ENCODE results near the gene NOS3.
A peak's percentile ranks its signal among the peaks of the same experiment; 100 is the strongest.
"Not testable (repeated sequence)": the region's sequence is repeated elsewhere in the genome, so short reads cannot be mapped to it uniquely, and the experiment has no call there.

The NOS3 gene

DNA sequence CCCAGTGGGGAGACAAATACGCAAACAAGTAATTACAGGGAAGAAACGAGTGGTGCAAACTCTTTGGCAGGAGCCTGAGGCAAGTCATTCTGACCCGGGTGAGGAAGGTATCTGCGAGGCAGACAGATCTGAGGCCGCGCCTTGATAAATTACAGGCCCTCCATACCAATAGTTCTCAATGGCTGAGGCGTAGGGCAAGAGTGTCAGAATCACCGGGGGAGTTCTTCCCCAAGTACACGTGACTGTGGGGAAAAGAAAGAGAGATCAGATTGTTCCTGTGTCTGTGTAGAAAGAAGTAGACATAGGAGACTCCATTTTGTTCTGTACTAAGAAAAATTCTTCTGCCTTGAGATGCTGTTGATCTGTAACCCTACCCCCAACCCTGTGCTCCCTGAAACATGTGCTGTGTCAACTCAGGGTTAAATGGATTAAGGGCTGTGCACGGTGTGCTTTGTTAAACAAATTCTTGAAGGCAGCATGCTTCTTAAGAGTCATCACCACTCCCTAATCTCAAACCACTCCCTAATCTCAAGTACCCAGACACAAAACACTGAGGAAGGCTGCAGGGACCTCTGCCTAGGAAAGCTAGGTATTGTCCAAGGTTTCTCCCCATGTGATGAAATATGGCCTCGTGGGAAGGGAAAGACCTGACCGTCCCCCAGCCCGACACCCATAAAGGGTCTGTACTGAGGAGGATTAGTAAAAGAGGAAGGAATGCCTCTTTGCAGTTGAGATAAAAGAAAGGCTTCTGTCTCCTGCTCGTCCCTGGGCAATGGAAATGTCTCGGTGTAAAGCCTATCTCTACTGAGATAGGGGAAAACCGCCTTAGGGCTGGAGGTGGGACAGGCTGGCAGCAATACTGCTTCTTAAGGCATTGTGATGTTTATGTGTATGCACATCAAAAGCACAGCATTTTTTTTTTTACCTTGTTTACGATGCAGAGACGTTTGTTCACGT lies 36.2 kb downstream of the NOS3 start:
- Histone ChIP-seq H3K9ac (ENCODE audit: low read depth in 1 of 2, low read length in 2 of 2) (peak overlapping the region in 1 of 2 donors; percentile 57), H3K4me3 (ENCODE audit: low read depth in 1 of 2, low read length in 2 of 2) (peak overlapping the region in 1 of 2 donors; percentile 75)
- H3K27ac ChIP-seq (ENCODE audit: low read depth, low read length), result not testable (repeated sequence)

GRCh38 chr7:151027728-151028130 lies 36.9 kb downstream of the NOS3 start:
- H3K9me3 ChIP-seq (ENCODE audit: control insufficient read depth in 1 of 2, low read length in 2 of 2); H3K36me3 ChIP-seq (ENCODE audit: control insufficient read depth in 1 of 2, insufficient read depth in 2 of 2, low read length in 2 of 2); H3K27me3 ChIP-seq (ENCODE audit: control insufficient read depth in 1 of 2, insufficient read depth in 2 of 2, low read length in 2 of 2): not testable (repeated sequence)
- Histone ChIP-seq H3K4me3 (ENCODE audit: low read depth in 1 of 2, low read length in 2 of 2) (peak overlapping the region; percentile 75 to 82), H3K27ac (ENCODE audit: low read depth, low read length) (peak overlapping the region; percentile 36), H3K9ac (ENCODE audit: low read depth in 1 of 2, low read length in 2 of 2) (peak overlapping the region; percentile 57 to 61), H3K4me1 (ENCODE audit: control insufficient read depth in 1 of 2, insufficient read depth in 2 of 2, low read length in 2 of 2) (peaks cover 6 to 22% of the 10 kb centered on the region in 2 donors)

More for the DNA sequence above, 36.2 kb downstream of the NOS3 start:
- not testable (repeated sequence) for H3K9me3 ChIP-seq (ENCODE audit: control insufficient read depth in 1 of 2, low read length in 2 of 2); H3K27me3 ChIP-seq (ENCODE audit: control insufficient read depth in 1 of 2, insufficient read depth in 2 of 2, low read length in 2 of 2); H3K36me3 ChIP-seq (ENCODE audit: control insufficient read depth in 1 of 2, insufficient read depth in 2 of 2, low read length in 2 of 2)
- H3K4me1 ChIP-seq (ENCODE audit: control insufficient read depth in 1 of 2, insufficient read depth in 2 of 2, low read length in 2 of 2), result peaks cover 6 to 22% of the 10 kb centered on the region in 2 donors

GRCh38 chr7:151028131-151028947 lies 37.5 kb downstream of the NOS3 start, which contains the start of gene ABCB8:
Gene ABCB8, plus strand, starts transcription at chr7:151028450. Its CDS starts 66 bp downstream, at chr7:151028516.
- Histone ChIP-seq H3K9ac (ENCODE audit: low read depth in 1 of 2, low read length in 2 of 2) (peak within 1 kb of the TSS; percentile 57 to 61), H3K9me3 (ENCODE audit: control insufficient read depth in 1 of 2, low read length in 2 of 2) (no peaks in the 10 kb centered on the region), H3K4me3 (ENCODE audit: low read depth in 1 of 2, low read length in 2 of 2) (peak within 1 kb of the TSS; percentile 75 to 82), H3K27ac (ENCODE audit: low read depth, low read length) (peak within 1 kb of the TSS; percentile 76), H3K36me3 (ENCODE audit: control insufficient read depth in 1 of 2, insufficient read depth in 2 of 2, low read length in 2 of 2) (peaks cover 0 to 11% of the 10 kb centered on the region in 2 donors), H3K27me3 (ENCODE audit: control insufficient read depth in 1 of 2, insufficient read depth in 2 of 2, low read length in 2 of 2) (no peaks in the 10 kb centered on the region), H3K4me1 (ENCODE audit: control insufficient read depth in 1 of 2, insufficient read depth in 2 of 2, low read length in 2 of 2) (peaks cover 6 to 22% of the 10 kb centered on the region in 2 donors)

GRCh38 chr7:151028948-151029501 lies 38.2 kb downstream of the NOS3 start:
- H3K9ac ChIP-seq (ENCODE audit: low read depth in 1 of 2, low read length in 2 of 2), result peak overlapping the region; percentile 57 to 61
- H3K4me3 ChIP-seq (ENCODE audit: low read depth in 1 of 2, low read length in 2 of 2), result peak overlapping the region; percentile 75 to 82
- peaks cover 6 to 22% of the 10 kb centered on the region in 2 donors for H3K4me1 ChIP-seq (ENCODE audit: control insufficient read depth in 1 of 2, insufficient read depth in 2 of 2, low read length in 2 of 2)
- peaks cover 0 to 14% of the 10 kb centered on the region in 2 donors for H3K36me3 ChIP-seq (ENCODE audit: control insufficient read depth in 1 of 2, insufficient read depth in 2 of 2, low read length in 2 of 2)
- no peaks in the 10 kb centered on the region for H3K27me3 ChIP-seq (ENCODE audit: control insufficient read depth in 1 of 2, insufficient read depth in 2 of 2, low read length in 2 of 2)
- peak overlapping the region; percentile 76 for H3K27ac ChIP-seq (ENCODE audit: low read depth, low read length)
- no peaks in the 10 kb centered on the region for H3K9me3 ChIP-seq (ENCODE audit: control insufficient read depth in 1 of 2, low read length in 2 of 2)

- Histone ChIP-seq H3K27me3 (ENCODE audit: control insufficient read depth in 1 of 2, insufficient read depth in 2 of 2, low read length in 2 of 2) (no peaks in the 10 kb centered on the region), H3K27ac (ENCODE audit: low read depth, low read length) (no peak overlapping the region), H3K4me1 (ENCODE audit: control insufficient read depth in 1 of 2, insufficient read depth in 2 of 2, low read length in 2 of 2) (peaks cover 6 to 22% of the 10 kb centered on the region in 2 donors), H3K36me3 (ENCODE audit: control insufficient read depth in 1 of 2, insufficient read depth in 2 of 2, low read length in 2 of 2) (peaks cover 10 to 31% of the 10 kb centered on the region in 2 donors), H3K9ac (ENCODE audit: low read depth in 1 of 2, low read length in 2 of 2) (no peak overlapping the region), H3K4me3 (ENCODE audit: low read depth in 1 of 2, low read length in 2 of 2) (no peak overlapping the region), H3K9me3 (ENCODE audit: control insufficient read depth in 1 of 2, low read length in 2 of 2) (no peaks in the 10 kb centered on the region)
Observed at GRCh38 chr7:151031011-151031410, 40.2 kb downstream of the NOS3 start.

GRCh38 chr7:151032936-151033863 lies 42.4 kb downstream of the NOS3 start:
- Histone ChIP-seq H3K36me3 (ENCODE audit: control insufficient read depth in 1 of 2, insufficient read depth in 2 of 2, low read length in 2 of 2) (peaks cover 17 to 44% of the 10 kb centered on the region in 2 donors), H3K27me3 (ENCODE audit: control insufficient read depth in 1 of 2, insufficient read depth in 2 of 2, low read length in 2 of 2) (no peaks in the 10 kb centered on the region), H3K9me3 (ENCODE audit: control insufficient read depth in 1 of 2, low read length in 2 of 2) (no peaks in the 10 kb centered on the region), H3K27ac (ENCODE audit: low read depth, low read length) (no peak overlapping the region), H3K4me3 (ENCODE audit: low read depth in 1 of 2, low read length in 2 of 2) (no peak overlapping the region), H3K4me1 (ENCODE audit: control insufficient read depth in 1 of 2, insufficient read depth in 2 of 2, low read length in 2 of 2) (peaks cover 0 to 6% of the 10 kb centered on the region in 2 donors), H3K9ac (ENCODE audit: low read depth in 1 of 2, low read length in 2 of 2) (no peak overlapping the region)

GRCh38 chr7:151033864-151034249 lies 43.0 kb downstream of the NOS3 start:
- H3K9me3 ChIP-seq (ENCODE audit: control insufficient read depth in 1 of 2, low read length in 2 of 2), result no peaks in the 10 kb centered on the region
- no peak overlapping the region for H3K27ac ChIP-seq (ENCODE audit: low read depth, low read length)
- H3K4me1 ChIP-seq (ENCODE audit: control insufficient read depth in 1 of 2, insufficient read depth in 2 of 2, low read length in 2 of 2), result peaks cover 1 to 8% of the 10 kb centered on the region in 2 donors
- H3K9ac ChIP-seq (ENCODE audit: low read depth in 1 of 2, low read length in 2 of 2), result no peak overlapping the region
- H3K4me3 ChIP-seq (ENCODE audit: low read depth in 1 of 2, low read length in 2 of 2), result no peak overlapping the region
- H3K27me3 ChIP-seq (ENCODE audit: control insufficient read depth in 1 of 2, insufficient read depth in 2 of 2, low read length in 2 of 2), result no peaks in the 10 kb centered on the region
- H3K36me3 ChIP-seq (ENCODE audit: control insufficient read depth in 1 of 2, insufficient read depth in 2 of 2, low read length in 2 of 2), result peaks cover 17 to 44% of the 10 kb centered on the region in 2 donors

- Histone ChIP-seq H3K4me3 (ENCODE audit: low read depth in 1 of 2, low read length in 2 of 2) (no peak overlapping the region), H3K9ac (ENCODE audit: low read depth in 1 of 2, low read length in 2 of 2) (no peak overlapping the region), H3K4me1 (ENCODE audit: control insufficient read depth in 1 of 2, insufficient read depth in 2 of 2, low read length in 2 of 2) (peaks cover 8% of the 10 kb centered on the region in 2 donors), H3K9me3 (ENCODE audit: control insufficient read depth in 1 of 2, low read length in 2 of 2) (no peaks in the 10 kb centered on the region), H3K36me3 (ENCODE audit: control insufficient read depth in 1 of 2, insufficient read depth in 2 of 2, low read length in 2 of 2) (peaks cover 17 to 44% of the 10 kb centered on the region in 2 donors), H3K27ac (ENCODE audit: low read depth, low read length) (no peak overlapping the region), H3K27me3 (ENCODE audit: control insufficient read depth in 1 of 2, insufficient read depth in 2 of 2, low read length in 2 of 2) (no peaks in the 10 kb centered on the region)
Observed at GRCh38 chr7:151034312-151035025, 43.7 kb downstream of the NOS3 start.
